Activated T-helper 1 cell treated with Interleukin-2 at 50 U/mL for 16 hours (primary cell): Measurements from ENCODE around the gene TAF15.

Source experiments
- DNase-seq: peaks from one replicate; pipeline ENCODE4 v3.0.0-alpha.2; 2020; ENCODE audit warnings: low read depth

Gene TAF15

DNA sequence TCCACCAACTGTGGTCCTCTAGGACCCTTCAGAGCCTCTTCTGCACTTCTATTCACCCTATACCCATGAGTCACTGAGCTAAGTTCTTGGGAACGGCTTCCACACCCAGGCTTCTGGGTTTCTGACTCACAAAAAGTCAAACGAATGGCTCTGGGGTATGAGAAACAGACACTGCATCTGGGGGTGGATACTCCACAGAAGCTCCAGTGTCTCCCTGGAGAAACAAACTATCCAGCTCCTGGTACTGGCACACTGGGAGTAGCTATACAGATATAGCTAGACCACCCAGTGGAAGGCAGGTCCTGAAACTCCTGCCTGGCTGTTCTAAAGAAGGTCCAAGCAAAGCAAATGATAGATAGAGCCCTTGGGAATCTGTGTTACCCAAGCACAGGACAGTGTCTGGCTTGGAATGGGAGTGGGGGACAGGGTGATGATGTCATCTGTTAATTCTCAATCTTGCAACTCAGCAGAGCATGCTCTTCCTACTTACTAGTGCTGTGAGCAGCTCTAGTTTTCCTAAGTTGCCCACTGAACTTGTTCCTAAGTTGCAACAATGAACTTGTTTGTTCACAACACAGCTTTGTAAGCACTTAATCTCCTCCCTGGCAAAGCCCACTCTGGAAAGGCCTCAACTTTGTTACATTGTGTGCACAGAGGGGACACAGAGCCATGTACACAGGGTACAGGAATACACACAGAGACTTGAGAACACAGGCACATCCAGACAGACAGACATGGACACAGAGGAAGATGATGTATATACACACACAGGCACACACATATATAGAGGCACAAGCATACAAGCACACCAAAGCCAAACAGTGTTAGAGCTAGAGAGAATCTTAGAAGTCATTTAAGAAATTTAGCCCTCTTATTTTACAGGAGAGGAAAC lies 20.6 kb upstream of the TAF15 start:
- DNase-seq = no peak

- DNase-seq = no peak
Observed at GRCh38 chr17:35790841-35791240, 18.4 kb upstream of the TAF15 start.

DNA sequence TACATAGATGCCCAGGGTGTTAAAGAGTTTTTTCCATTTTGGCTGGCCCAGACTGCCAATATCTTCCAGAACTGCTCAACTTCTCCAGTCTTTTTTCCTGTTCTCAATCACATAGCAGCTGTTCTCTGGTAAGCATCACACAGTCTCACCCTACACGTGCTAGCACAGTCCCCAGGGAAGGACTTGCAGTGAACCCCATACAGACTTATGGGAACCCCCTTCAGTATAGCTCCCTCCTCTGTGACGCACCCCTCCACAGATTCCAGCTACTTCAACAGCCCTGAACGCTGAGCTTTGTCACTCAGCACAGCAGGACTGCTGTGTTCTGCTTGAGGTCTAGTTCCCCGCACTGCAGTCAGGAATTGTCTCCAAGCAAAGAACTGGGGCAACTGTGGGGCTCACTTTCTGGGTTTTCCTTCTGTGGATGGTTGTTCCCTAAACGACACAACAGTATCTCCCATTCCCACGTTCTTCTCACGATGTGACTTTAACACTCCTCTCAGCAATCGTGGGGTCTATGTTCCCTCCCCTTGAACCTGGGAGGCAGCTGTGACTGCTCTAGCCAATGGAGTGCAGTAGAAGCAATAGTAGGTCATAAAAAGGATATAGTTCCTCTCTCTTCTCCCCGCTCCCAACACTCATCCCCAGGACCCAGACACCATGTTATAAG lies 17.5 kb upstream of the TAF15 start:
- DNase-seq = no peak

DNA sequence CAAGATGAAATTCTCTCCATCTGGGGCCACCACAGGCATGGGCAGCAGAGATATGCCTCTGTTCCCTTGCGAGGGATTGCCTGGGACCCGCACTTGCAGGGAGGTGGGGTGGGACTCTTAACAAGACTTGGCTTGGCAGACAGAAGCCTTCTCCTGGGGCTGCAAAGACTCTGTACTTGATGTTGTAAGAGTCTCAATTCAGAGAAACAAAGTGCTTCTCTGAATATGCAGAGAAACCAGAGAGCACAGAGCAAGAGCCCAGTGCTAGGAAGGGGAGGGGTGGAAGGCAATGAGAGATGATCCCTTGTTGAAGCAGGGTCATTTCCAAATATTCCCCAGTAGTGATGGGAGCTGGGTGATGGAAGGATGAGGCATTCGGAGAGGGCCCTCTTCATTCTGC lies 16.0 kb upstream of the TAF15 start:
- no peak for DNase-seq

GRCh38 chr17:35795007-35795870 lies 14.0 kb upstream of the TAF15 start, which contains the start of gene MMP28:
MMP28 (minus strand) TSS chr17:35795641; CDS start chr17:35795377, 264 bp downstream.
- no peak for DNase-seq

DNA sequence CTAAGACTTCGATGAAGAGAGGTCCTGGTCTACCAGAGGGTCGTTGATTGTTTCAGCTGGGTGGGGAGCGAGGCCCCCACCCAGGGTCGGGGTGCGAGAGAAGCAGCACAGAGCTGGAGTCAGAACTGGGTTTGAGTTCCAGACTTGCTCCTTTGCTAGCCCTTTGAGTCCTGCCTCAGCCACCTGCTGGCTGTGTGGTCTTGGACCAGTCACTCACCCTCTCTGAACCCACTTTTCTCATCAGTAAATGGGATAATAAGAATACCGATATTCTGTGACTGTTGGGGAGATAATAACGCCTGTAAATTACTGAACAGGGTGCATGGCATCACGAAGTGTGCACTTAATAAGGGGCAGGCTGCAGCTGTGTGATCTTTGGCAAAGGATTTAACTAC lies 13.4 kb upstream of the TAF15 start:
- DNase-seq = no peak

DNA sequence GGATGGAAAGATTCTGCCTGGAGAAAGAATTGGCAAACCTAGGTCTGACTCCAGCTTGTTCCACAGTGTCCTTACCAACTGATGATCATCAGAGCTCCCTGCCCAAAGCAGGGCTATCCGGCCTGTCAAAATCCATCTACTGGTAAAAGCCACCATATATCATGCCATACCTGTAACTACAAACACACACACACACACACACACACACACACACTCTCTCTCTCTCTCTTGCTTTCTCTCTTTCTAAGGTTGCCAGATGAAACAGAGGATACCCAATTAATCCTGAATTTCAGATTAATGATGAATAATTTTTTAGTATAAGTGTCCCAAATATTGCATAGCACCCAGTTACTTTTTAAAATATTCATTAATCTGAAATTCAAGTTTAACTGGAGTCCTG lies 12.3 kb upstream of the TAF15 start:
- no peak for DNase-seq

- DNase-seq = no peak
Observed at GRCh38 chr17:35797370-35797769, 11.9 kb upstream of the TAF15 start.

DNA sequence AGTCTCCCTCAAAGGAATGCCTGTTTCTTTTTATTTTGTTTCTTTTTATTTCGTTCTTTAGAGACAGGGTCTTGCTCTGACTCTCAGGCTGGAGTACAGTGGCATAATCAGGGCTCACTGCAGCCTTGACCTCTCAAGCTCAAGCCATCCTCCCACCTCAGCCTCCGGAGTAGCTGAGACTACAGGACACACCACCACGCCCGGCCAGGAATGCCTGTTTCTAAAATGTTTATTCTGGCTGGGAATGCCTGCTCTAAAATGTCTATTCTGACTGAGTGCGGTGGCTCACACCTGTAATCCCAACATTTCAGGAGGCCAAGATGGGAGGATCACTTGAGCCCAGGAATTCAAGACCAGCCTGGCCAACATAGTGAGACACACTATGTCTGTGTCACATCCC lies 11.4 kb upstream of the TAF15 start:
- DNase-seq = no peak

- no peak for DNase-seq
Observed at GRCh38 chr17:35799942-35800341, 9.3 kb upstream of the TAF15 start.

GRCh38 chr17:35801583-35802224 lies 7.6 kb upstream of the TAF15 start:
- no peak for DNase-seq

- no peak for DNase-seq
Observed at GRCh38 chr17:35804658-35805192, 4.6 kb upstream of the TAF15 start.

DNA sequence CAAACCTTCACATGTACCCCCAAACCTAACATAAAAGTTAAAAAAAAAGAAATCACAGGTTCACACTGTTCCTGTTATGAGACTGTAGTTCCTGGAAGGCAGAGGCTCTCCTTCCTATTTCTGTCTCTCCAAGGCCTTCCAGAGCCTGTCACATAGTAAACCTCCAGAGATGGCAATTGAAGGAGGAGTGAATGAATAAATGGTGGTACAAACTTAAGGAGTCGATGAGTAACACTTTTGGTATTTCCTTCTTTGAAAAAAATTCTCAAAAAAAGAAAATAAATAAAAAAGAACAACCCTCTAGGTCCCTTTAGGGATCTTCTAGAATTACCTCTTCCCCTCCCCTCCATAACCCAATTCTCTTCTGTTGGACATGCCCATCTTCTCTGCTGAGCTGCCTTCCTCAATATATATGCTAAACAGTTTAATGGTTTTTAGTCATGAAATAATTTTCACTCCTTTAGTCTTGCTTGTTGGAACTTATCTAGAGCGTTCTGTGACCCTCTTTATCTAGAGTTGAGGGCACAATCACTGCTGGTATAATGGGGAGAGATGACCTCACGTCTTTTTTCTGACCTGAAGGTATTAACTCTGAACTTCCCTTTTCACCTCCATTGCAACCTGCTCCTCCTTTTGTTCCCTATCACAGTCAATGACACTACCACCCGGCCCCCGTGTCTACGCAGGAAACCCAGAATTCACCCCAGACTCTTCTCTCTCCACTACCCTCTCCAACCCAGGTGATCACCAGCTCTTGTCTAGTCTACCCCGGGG lies 1.7 kb upstream of the TAF15 start:
- DNase-seq = no peak

DNA sequence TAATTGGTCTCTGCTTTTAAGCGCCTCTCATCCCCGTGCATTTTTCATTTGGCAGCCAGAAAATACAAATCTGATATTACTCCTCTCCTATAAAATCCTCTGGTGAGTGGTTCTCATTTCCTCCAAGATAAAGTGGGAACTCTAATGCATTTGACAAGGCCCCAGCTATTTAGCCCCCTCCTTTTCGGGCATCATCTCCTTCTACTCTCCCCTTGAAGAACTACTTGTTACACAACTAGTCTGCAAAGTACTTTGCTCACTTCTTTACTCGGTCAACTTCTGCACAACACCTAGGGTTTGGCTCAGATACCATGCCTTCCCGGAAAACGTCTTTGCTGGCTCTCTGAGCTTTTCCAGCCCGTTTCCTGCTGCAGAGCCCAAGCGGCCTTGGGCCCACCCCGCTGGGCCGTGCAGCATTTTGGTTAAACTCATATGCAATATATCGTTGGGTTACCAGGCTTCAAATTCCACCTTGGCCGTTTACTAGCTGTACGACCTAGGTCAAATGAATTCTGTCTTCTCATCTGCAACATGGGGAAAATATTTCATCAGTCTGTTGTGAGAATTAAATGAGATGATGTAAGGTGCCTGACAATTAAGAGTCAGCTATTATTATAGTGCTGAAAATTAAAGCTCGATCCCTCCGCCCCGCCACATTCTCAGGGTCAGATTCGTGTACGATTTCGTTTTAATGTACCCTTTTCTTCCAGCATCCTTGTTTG lies 883 bp upstream of the TAF15 start:
- DNase-seq = no peak

GRCh38 chr17:35809855-35810461 lies 674 bp downstream of the TAF15 start:
- no peak for DNase-seq

- DNase-seq = no peak
Observed at GRCh38 chr17:35811759-35812158, 2.5 kb downstream of the TAF15 start.

- DNase-seq = no peak
Observed at GRCh38 chr17:35812456-35812855, 3.2 kb downstream of the TAF15 start.

DNA sequence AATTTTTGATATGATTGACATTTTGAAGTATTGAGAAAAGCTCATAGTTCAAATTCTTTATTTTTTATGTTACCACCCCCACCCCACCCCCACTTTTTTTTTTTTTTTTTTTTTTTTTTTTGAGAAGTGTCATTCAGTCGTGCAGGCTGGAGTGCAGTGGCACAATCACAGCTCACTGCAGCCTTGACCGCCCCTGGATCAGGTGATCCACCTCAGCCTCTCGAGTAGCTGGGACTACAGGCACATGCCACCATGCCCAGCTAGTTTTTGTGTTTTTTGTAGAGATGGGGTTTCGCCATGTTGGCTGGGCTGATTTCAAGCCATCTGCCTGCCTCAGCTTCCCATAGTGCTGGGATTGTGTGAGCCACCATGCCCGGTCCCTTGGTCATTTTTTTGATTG lies 7.4 kb downstream of the TAF15 start:
- DNase-seq = no peak

- DNase-seq = no peak
Observed at GRCh38 chr17:35817196-35817595, 7.9 kb downstream of the TAF15 start.

- DNase-seq = no peak
Observed at GRCh38 chr17:35819455-35819854, 10.2 kb downstream of the TAF15 start.
